Sigmoid colon (tissue), 7 donors: ENCODE measurements around the gene NCS1. TPM values are rescaled to one million over a fixed set of nuclear protein-coding genes. Genes with fewer than 3 reads are reported as not detected.
A peak's percentile ranks its signal among the peaks of the same experiment; 100 is the strongest.

Experiments
- DNase-seq: peaks from one replicate; pipeline ENCODE4 v3.0.0-alpha.2; 2019
- H3K27ac ChIP-seq, 4 donors: fragments of 200-600 bp; sonication (generic); one replicate each; pipeline ENCODE4 v1.5.1; 2016 to 2019; ENCODE audit warnings: mild to moderate bottlenecking in 1 of 4
- H3K27me3 ChIP-seq, 3 donors: fragments of 200-600 bp; sonication (generic); one replicate each; pipeline ENCODE4 v1.5.1; 2019; ENCODE audit warnings: mild to moderate bottlenecking in 1 of 3
- H3K36me3 ChIP-seq, 4 donors: fragments of 200-600 bp; sonication (generic); one replicate each; pipeline ENCODE4 v1.5.1; 2016 to 2019
- H3K4me1 ChIP-seq, 4 donors: fragments of 200-600 bp; sonication (generic); one replicate each; pipeline ENCODE4 v1.5.1; 2017 to 2019
- H3K4me3 ChIP-seq, 4 donors: fragments of 200-600 bp; sonication (generic); one replicate each; pipeline ENCODE4 v1.5.1; 2017 to 2019; ENCODE audit warnings: mild to moderate bottlenecking in 2 of 4, moderate library complexity in 1 of 4
- H3K9me3 ChIP-seq, 4 donors: fragments of 200-600 bp in 3 of 4; sonication (generic) in 3 of 4; one replicate each; pipeline versions ENCODE4 v1.5.1 to v1.6.1; 2013 to 2019
- EP300 ChIP-seq, 4 donors: sonication (generic); formaldehyde crosslinking; IDR thresholded peaks; one replicate each; pipeline ENCODE4 v1.6.1; 2017; ENCODE audit warnings: antibody characterized with exemption in 4 of 4
- POLR2A ChIP-seq, 2 donors: fragments of 450-650 bp; IDR thresholded peaks; one replicate each; pipeline ENCODE4 v1.6.1; 2016; ENCODE audit warnings: antibody characterized with exemption in 2 of 2, mild to moderate bottlenecking in 2 of 2, moderate library complexity in 2 of 2
- POLR2AphosphoS5 ChIP-seq, 4 donors: sonication (generic); formaldehyde crosslinking; IDR thresholded peaks; one replicate each; pipeline ENCODE4 v1.6.1; 2017; ENCODE audit warnings: antibody characterized with exemption in 4 of 4
- WGBS, 2 donors: extraction: QIAGEN DNeasy Blood & Tissue Kit; methylation state at CpG; one replicate each; pipeline ENCODE4 v1.1.7; 2013; 5-methylcytosine and 5-hydroxymethylcytosine counted together
- intact Hi-C: fragments of 100-400 bp; cut with DNase I; formaldehyde crosslinking; loops from one replicate; pipeline ENCODE4 v1.15.1; 2023
- polyA plus RNA-seq, 3 donors: library from polyadenylated mRNA; stranded (reverse); fragments of 200-250 nt; gene quantifications; one replicate each; pipeline ENCODE4 v1.2.3, GENCODE V29; 2013
- total RNA-seq, 4 donors: library from RNA; depleted of rRNA; stranded (reverse); fragments of >200 nt; gene quantifications; one replicate each; pipeline ENCODE4 v1.1.0, GENCODE V29; 2016
- TF ChIP-seq, protein P1 (sequence below), 4 experiments: fragments of 450-650 bp in 3 of 4; fragments of 200-600 bp in 1 of 4; IDR thresholded peaks; one replicate each; pipeline ENCODE4 v1.5.1; 2016 to 2019; ENCODE audit warnings: antibody characterized with exemption in 4 of 4, mild to moderate bottlenecking in 3 of 4, moderate library complexity in 2 of 4
- donor health status: healthy with polysubstance abuse.
- donor health status: Bipolar disorder and iron deficiency.
- donor health status: healthy.

Gene NCS1
- total and polyA plus RNA-seq, 7 donors: 0.69 to 133 (median 78.5) TPM

DNA sequence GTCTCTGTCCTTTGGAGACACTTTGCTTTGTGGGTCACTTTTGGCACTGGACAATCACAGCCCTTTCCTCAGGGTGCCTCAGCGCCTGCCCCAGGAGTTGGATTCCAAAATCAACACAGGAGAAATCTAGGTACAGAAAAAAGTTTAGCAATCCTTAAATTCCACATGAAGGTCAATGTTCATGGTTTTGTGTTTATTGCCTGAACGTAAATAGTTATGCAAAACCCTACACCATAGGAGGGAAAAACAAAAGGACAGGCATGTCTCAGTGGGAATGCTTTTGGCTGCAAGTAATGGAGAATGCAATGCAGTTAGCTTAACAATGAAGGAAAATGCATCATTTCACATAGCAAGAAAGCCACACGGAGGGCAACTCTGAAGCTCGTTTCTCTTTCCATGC, 86.8 kb downstream of the NCS1 start:
- no peak for TF ChIP-seq POLR2AphosphoS5 (IDR thresholded peaks at IDR 0.05)
- no peak for TF ChIP-seq POLR2A (IDR thresholded peaks at IDR 0.05)
- no peak for TF ChIP-seq EP300 (IDR thresholded peaks at IDR 0.05)
- TF ChIP-seq, protein P1, sequence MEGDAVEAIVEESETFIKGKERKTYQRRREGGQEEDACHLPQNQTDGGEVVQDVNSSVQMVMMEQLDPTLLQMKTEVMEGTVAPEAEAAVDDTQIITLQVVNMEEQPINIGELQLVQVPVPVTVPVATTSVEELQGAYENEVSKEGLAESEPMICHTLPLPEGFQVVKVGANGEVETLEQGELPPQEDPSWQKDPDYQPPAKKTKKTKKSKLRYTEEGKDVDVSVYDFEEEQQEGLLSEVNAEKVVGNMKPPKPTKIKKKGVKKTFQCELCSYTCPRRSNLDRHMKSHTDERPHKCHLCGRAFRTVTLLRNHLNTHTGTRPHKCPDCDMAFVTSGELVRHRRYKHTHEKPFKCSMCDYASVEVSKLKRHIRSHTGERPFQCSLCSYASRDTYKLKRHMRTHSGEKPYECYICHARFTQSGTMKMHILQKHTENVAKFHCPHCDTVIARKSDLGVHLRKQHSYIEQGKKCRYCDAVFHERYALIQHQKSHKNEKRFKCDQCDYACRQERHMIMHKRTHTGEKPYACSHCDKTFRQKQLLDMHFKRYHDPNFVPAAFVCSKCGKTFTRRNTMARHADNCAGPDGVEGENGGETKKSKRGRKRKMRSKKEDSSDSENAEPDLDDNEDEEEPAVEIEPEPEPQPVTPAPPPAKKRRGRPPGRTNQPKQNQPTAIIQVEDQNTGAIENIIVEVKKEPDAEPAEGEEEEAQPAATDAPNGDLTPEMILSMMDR (IDR thresholded peaks at IDR 0.05): no peak
- WGBS, 2 donors: 73 to 89% methylated on average over 4 of the region's 4 CpGs
- H3K9me3 ChIP-seq: no peaks in the 10 kb centered on the region
- H3K36me3 ChIP-seq: no peaks in the 10 kb centered on the region
- peaks cover 0 to 53% (median 36%) of the 10 kb centered on the region in 4 donors for H3K4me1 ChIP-seq
- H3K27me3 ChIP-seq: no peaks in the 10 kb centered on the region
- no peak overlapping the region for H3K27ac ChIP-seq
- DNase-seq: no peak
- H3K4me3 ChIP-seq: no peak overlapping the region
- intact Hi-C loops: no loop called here

DNA sequence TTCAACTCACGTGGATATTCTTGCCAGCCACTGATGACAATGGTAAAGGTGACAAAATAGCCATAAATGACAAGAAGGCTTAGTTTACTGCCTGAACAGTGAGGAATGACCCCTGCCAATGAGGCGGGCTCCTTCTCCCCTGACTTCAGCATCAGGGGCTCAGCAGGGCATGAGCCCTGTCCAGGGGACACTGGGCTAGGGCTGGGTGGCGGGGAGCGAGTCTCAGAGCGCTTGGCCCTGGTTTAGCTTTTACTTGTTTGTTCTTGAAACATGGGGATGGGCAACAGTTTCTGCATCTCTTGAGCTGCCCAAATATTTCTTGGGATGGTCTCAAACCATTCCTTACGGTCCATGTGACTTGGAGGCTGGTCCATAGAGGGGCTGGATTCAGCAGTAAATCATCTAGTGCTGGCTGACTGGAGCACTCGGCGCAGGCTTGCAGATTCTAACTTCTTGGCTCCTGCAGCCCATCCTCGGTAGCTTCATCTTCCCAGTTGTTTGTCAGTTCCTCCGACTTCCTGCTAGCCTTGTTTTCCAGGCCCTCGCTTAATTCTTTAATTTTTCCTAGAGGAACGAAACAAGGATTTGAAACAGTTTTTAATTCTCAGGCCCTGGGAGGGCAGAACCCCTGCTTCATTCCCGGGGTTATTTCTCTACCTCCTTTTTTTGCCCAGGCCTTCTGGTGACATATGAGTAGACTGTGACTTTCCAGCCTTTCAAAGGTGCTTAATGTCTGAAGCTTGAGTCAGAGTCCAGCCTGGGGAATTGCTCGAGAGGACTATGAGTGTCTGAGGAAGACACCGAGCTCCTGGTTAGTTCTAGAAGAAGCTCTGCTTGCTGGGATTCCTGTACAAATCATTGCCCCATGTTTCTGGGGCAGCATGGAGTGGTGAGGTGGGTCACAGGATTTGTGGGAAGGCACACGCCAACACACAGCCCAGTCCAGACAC, 88.9 kb downstream of the NCS1 start:
- H3K27ac ChIP-seq: peak overlapping the region; percentile 58 to 98 (median 88)
- intact Hi-C loops: loop anchor here (5.0 kb wide), 1 partner anchor 71 kb away; no protein-coding TSS in a partner anchor
- 71 to 77% methylated on average over 16 of the region's 16 CpGs for WGBS, 2 donors
- H3K4me1 ChIP-seq: peaks cover 0 to 60% (median 48%) of the 10 kb centered on the region in 4 donors
- no peaks in the 10 kb centered on the region for H3K9me3 ChIP-seq
- no peaks in the 10 kb centered on the region for H3K27me3 ChIP-seq
- no peak overlapping the region for H3K4me3 ChIP-seq
- TF ChIP-seq POLR2A (IDR thresholded peaks at IDR 0.05): no peak
- TF ChIP-seq, protein P1 (IDR thresholded peaks at IDR 0.05): no peak
- TF ChIP-seq POLR2AphosphoS5 (IDR thresholded peaks at IDR 0.05): peak in 2 of 4 donors; percentile 45 to 62
- no peak for TF ChIP-seq EP300 (IDR thresholded peaks at IDR 0.05)
- no peaks in the 10 kb centered on the region for H3K36me3 ChIP-seq
- peak; percentile 85 for DNase-seq

DNA sequence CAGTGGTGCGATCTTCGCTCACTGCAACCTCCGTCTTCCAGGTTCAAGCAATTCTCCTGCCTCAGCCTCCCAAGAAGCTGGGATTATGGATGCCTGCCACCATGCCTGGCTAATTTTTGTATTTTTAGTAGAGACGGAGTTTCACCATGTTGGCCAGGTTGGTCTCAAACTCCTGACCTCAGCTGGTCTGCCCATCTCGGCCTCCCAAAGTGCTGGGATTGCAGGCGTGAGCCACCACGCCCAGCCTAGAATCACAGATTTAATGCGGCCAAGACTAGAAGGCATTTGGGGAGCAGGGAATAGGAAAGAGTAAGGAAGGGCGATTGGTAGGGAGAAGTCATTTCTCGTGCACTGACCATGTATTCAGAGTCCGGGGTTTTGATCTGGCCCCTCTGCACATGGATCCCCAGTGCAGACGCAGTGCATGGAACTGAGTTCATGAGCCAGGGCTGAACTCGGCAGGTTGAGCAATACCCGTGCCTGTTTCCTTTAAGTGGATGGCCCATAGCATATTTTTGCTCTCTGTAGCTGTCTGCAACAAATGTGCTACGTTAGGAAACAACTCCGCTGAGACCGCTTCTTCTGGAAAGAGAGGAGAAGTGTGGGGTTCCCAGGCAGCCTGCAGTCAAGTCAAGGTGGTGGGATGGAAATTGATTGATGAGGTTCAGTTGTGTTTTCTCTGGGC, 90.0 kb downstream of the NCS1 start:
- Histone ChIP-seq H3K9me3 (no peaks in the 10 kb centered on the region), H3K27me3 (no peaks in the 10 kb centered on the region), H3K4me3 (no peak overlapping the region), H3K36me3 (no peaks in the 10 kb centered on the region), H3K27ac (peak overlapping the region; percentile 58 to 98 (median 88)), H3K4me1 (peaks cover 0 to 67% (median 51%) of the 10 kb centered on the region in 4 donors)
- TF ChIP-seq, protein P1 (IDR thresholded peaks at IDR 0.05): no peak
- TF ChIP-seq POLR2A (IDR thresholded peaks at IDR 0.05): no peak
- no peak for TF ChIP-seq POLR2AphosphoS5 (IDR thresholded peaks at IDR 0.05)
- TF ChIP-seq EP300 (IDR thresholded peaks at IDR 0.05): no peak
- WGBS, 2 donors: 84 to 86% methylated on average over 17 of the region's 17 CpGs
- intact Hi-C loops: loop anchor here (5.0 kb wide), 1 partner anchor 70 kb away; no protein-coding TSS in a partner anchor
- peak; percentile 62 for DNase-seq

DNA sequence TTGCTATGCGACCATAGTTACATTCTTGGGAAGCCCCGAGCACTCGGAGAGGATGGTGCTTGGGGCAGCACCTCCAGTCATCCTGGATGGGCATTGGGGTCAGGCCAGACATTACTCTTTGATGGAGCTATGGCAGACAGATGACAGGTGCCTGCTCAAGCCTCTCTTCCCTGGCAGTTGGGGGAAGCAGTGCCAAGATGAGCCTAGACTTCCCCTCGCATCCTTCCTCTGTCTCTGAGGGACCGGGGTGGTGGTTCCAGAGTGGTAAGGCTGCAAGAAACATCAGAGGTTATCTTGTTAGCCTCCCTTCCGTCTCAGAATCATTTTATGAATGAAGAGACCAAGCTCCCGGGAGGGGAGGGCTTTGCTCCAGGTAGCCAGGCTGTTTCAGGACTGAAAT, 90.6 kb downstream of the NCS1 start:
- no peak overlapping the region for H3K4me3 ChIP-seq
- no peaks in the 10 kb centered on the region for H3K9me3 ChIP-seq
- intact Hi-C loops: loop anchor here (5.0 kb wide), 1 partner anchor 70 kb away; no protein-coding TSS in a partner anchor
- peak overlapping the region in 3 of 4 donors; percentile 84 to 98 (median 92) for H3K27ac ChIP-seq
- H3K36me3 ChIP-seq: no peaks in the 10 kb centered on the region
- DNase-seq: peak; percentile 53
- H3K4me1 ChIP-seq: peaks cover 0 to 73% (median 53%) of the 10 kb centered on the region in 4 donors
- H3K27me3 ChIP-seq: no peaks in the 10 kb centered on the region
- WGBS, 2 donors: 81 to 86% methylated on average over 7 of the region's 7 CpGs
- TF ChIP-seq POLR2AphosphoS5 (IDR thresholded peaks at IDR 0.05): no peak
- TF ChIP-seq, protein P1 (IDR thresholded peaks at IDR 0.05): no peak
- no peak for TF ChIP-seq EP300 (IDR thresholded peaks at IDR 0.05)
- TF ChIP-seq POLR2A (IDR thresholded peaks at IDR 0.05): no peak
